HEK293 (cell line): ENCODE results near the gene PUDP.

Source experiments
- CTCF ChIA-PET: fragments of 350-600 bp; formaldehyde crosslinking; extraction: SDS; loops from one replicate; lab custom pipeline; 2021; ENCODE audit warnings: antibody characterized with exemption; lab: Yijun Ruan, JAX
- POLR2A ChIA-PET: fragments of 300-600 bp; formaldehyde crosslinking; extraction: SDS; loops from one replicate; lab custom pipeline; 2020; ENCODE audit warnings: antibody characterized with exemption, inconsistent platforms; lab: Yijun Ruan, JAX
- H3K27ac ChIP-seq: fragments of 200-500 bp; sonication (Bioruptor generic); 2 replicates; pipeline ENCODE4 v1.5.1; 2014; ENCODE audit warnings: low read depth, low read length, control low read depth, inconsistent platforms; ENCODE audit errors: extremely low read depth
- H3K36me3 ChIP-seq, 2 experiments: fragments of 200-500 bp in 1 of 2; sonication (Bioruptor generic) in 1 of 2; 1 replicate in 1 of 2; 2 replicates in 1 of 2; pipeline ENCODE4 v1.5.1; 2014 to 2017; ENCODE audit warnings: inconsistent platforms in 2 of 2, low read length in 2 of 2; ENCODE audit not compliant: control insufficient read depth in 2 of 2, insufficient read depth in 1 of 2
- H3K4me1 ChIP-seq: fragments of 200-500 bp; sonication (Bioruptor generic); 2 replicates; pipeline ENCODE4 v1.5.1; 2014; ENCODE audit warnings: mild to moderate bottlenecking, low read length, inconsistent platforms; ENCODE audit not compliant: control insufficient read depth, insufficient read depth
- H3K4me3 ChIP-seq: 2 replicates; pipeline ENCODE4 v1.5.1; 2011; ENCODE audit warnings: low read depth, mild to moderate bottlenecking, control low read depth, low read length, moderate library complexity
- H3K9me3 ChIP-seq: fragments of 200-500 bp; sonication (Bioruptor generic); 2 replicates; pipeline ENCODE4 v1.5.1; 2014; ENCODE audit warnings: low read depth, low read length, inconsistent platforms; ENCODE audit not compliant: control insufficient read depth, insufficient read depth
- ATF2 ChIP-seq: fragments of 450-650 bp; formaldehyde crosslinking; IDR thresholded peaks from 2 replicates; pipeline ENCODE4 v1.5.1; 2016; ENCODE audit warnings: missing biosample characterization, missing genetic modification characterization, low read depth
- BCL11B ChIP-seq: fragments of 450-650 bp; formaldehyde crosslinking; IDR thresholded peaks from 2 replicates; pipeline ENCODE4 v1.5.1; 2016; ENCODE audit warnings: low read depth, missing biosample characterization, missing genetic modification characterization
- KLF1 ChIP-seq: fragments of 450-650 bp; formaldehyde crosslinking; IDR thresholded peaks from 2 replicates; pipeline ENCODE4 v1.5.1; 2016; ENCODE audit warnings: missing biosample characterization, missing genetic modification characterization
- PRDM2 ChIP-seq: fragments of 450-650 bp; formaldehyde crosslinking; IDR thresholded peaks from 2 replicates; pipeline ENCODE4 v1.5.1; 2016; ENCODE audit warnings: missing biosample characterization, missing genetic modification characterization, borderline replicate concordance
- SP3 ChIP-seq: fragments of 450-650 bp; formaldehyde crosslinking; IDR thresholded peaks from 2 replicates; pipeline ENCODE4 v1.5.1; 2016; ENCODE audit warnings: missing biosample characterization, missing genetic modification characterization
- WT1 ChIP-seq: fragments of 450-650 bp; formaldehyde crosslinking; IDR thresholded peaks from 2 replicates; pipeline ENCODE4 v1.5.1; 2016; ENCODE audit warnings: missing biosample characterization, missing genetic modification characterization
- ZBTB44 ChIP-seq: fragments of 450-650 bp; IDR thresholded peaks from 2 replicates; pipeline ENCODE4 v1.5.1; 2018; ENCODE audit warnings: missing biosample characterization, mild to moderate bottlenecking, missing genetic modification characterization
- ZBTB7A ChIP-seq: fragments of 450-650 bp; formaldehyde crosslinking; IDR thresholded peaks from 2 replicates; pipeline ENCODE4 v1.5.1; 2016; ENCODE audit warnings: low read depth, missing biosample characterization, missing genetic modification characterization
- ZFP69B ChIP-seq: fragments of 450-650 bp; formaldehyde crosslinking; IDR thresholded peaks from 2 replicates; pipeline ENCODE4 v1.5.1; 2016; ENCODE audit warnings: missing biosample characterization, missing genetic modification characterization
- ZNF223 ChIP-seq: fragments of 450-650 bp; formaldehyde crosslinking; IDR thresholded peaks from 2 replicates; pipeline ENCODE4 v1.5.1; 2016; ENCODE audit warnings: missing biosample characterization, missing genetic modification characterization
- ZNF26 ChIP-seq: fragments of 450-650 bp; formaldehyde crosslinking; IDR thresholded peaks from 2 replicates; pipeline ENCODE4 v1.5.1; 2016; ENCODE audit warnings: missing biosample characterization, missing genetic modification characterization
- ZNF354C ChIP-seq: fragments of 450-650 bp; formaldehyde crosslinking; IDR thresholded peaks from 2 replicates; pipeline ENCODE4 v1.5.1; 2016; ENCODE audit warnings: missing biosample characterization, missing genetic modification characterization, low read depth, borderline replicate concordance
- ZNF426 ChIP-seq: fragments of 450-650 bp; formaldehyde crosslinking; IDR thresholded peaks from 2 replicates; pipeline ENCODE4 v1.5.1; 2017; ENCODE audit warnings: missing biosample characterization, missing genetic modification characterization, mild to moderate bottlenecking, inconsistent platforms, moderate library complexity
- ZNF518A ChIP-seq: fragments of 450-650 bp; formaldehyde crosslinking; conservative IDR thresholded peaks from 2 replicates; pipeline ENCODE4 v1.5.1; 2016; ENCODE audit warnings: low read depth, missing biosample characterization, missing genetic modification characterization
- ZNF530 ChIP-seq: fragments of 450-650 bp; formaldehyde crosslinking; IDR thresholded peaks from 2 replicates; pipeline ENCODE4 v1.5.1; 2016; ENCODE audit warnings: low read depth, missing biosample characterization, missing genetic modification characterization
- ZNF548 ChIP-seq: fragments of 450-650 bp; formaldehyde crosslinking; IDR thresholded peaks from 2 replicates; pipeline ENCODE4 v1.5.1; 2016; ENCODE audit warnings: missing biosample characterization, missing genetic modification characterization
- ZNF626 ChIP-seq: fragments of 450-650 bp; sonication (Bioruptor Pico); formaldehyde crosslinking; IDR thresholded peaks from 2 replicates; pipeline ENCODE4 v1.5.1; 2018; ENCODE audit warnings: missing biosample characterization, missing genetic modification characterization, inconsistent platforms
- ZNF654 ChIP-seq: fragments of 450-650 bp; formaldehyde crosslinking; IDR thresholded peaks from 2 replicates; pipeline ENCODE4 v1.5.1; 2016; ENCODE audit warnings: low read depth, missing biosample characterization, missing genetic modification characterization
- ZSCAN30 ChIP-seq: fragments of 450-650 bp; IDR thresholded peaks from 2 replicates; pipeline ENCODE4 v1.5.1; 2018; ENCODE audit warnings: missing biosample characterization, mild to moderate bottlenecking, missing genetic modification characterization, moderate library complexity

PUDP gene

GRCh38 chrX:7155163-7155562, 7.2 kb upstream of the PUDP start:
- Histone ChIP-seq H3K27ac (no peak overlapping the region), H3K4me3 (no peak overlapping the region), H3K4me1 (no peaks in the 10 kb centered on the region), H3K9me3 (no peaks in the 10 kb centered on the region), H3K36me3 (no peaks in the 10 kb centered on the region)
- TF ChIP-seq ZNF518A (tag by site-specific recombination) (no peak), ZNF626 (tag by site-specific recombination) (no peak), ZNF426 (tag by site-specific recombination) (no peak), ZNF354C (no peak), ZNF548 (tag by site-specific recombination) (no peak), SP3 (tag by site-specific recombination) (no peak), ZFP69B (tag by site-specific recombination) (no peak), ZNF530 (tag by site-specific recombination) (no peak), ZSCAN30 (tag by site-specific recombination) (no peak), ZBTB7A (tag by site-specific recombination) (no peak), KLF1 (no peak), ZNF654 (tag by site-specific recombination) (no peak), ZNF223 (tag by site-specific recombination) (no peak), WT1 (tag by site-specific recombination) (no peak), ZNF26 (tag by site-specific recombination) (no peak)
- POLR2A ChIA-PET: no interaction called here
- CTCF ChIA-PET: interaction anchor here (1.3 kb wide), 1 partner anchor 23 kb away, joined by 7 read pairs; no protein-coding TSS in a partner anchor

GRCh38 chrX:7154041-7154597, 6.2 kb upstream of the PUDP start:
- POLR2A ChIA-PET: interaction anchor here (0.6 kb wide), 1 partner anchor 407 kb away, joined by 3 read pairs; no protein-coding TSS in a partner anchor
- Histone ChIP-seq H3K36me3 (no peaks in the 10 kb centered on the region), H3K4me3 (no peak overlapping the region), H3K27ac (no peak overlapping the region), H3K4me1 (no peaks in the 10 kb centered on the region), H3K9me3 (no peaks in the 10 kb centered on the region)
- CTCF ChIA-PET: interaction anchor here (0.6 to 1.3 kb wide), 2 partner anchors 22 to 35 kb away, joined by 4 to 7 read pairs; no protein-coding TSS in a partner anchor
- no peak for TF ChIP-seq BCL11B (tag by site-specific recombination)
- TF ChIP-seq ATF2: no peak
- TF ChIP-seq PRDM2 (tag by site-specific recombination): no peak
- TF ChIP-seq ZBTB44: no peak
